ENCODE measurements around the gene KIAA1549. TPM values are rescaled to one million over a fixed set of nuclear protein-coding genes. Genes with fewer than 3 reads are reported as not detected.

KIAA1549 gene
- total and polyA plus RNA-seq, 3 donors from 2014 or later: 4.4 to 8.0 (median 7.4) TPM

DNA sequence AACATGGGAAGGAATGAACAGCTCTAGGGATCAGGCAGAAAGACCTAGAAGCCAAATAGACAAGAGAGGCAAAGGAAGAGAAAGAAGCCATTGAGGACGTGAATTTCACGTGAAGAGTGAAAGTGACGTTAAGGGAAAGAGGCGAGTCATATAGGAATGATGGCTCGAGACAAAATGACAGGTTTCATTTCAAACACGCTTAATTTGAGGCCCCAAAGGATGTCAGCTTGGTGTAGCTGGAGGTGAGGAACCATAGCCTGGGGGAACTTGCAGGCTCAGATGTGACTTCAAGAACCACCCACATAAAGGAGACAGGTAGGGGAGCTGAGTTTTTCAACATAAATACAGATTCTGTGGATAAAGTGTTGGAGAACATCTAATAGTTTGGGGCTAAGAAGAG, 98.9 kb downstream of the KIAA1549 start:
- H3K9me3 ChIP-seq: no peaks in the 10 kb centered on the region
- intact Hi-C loops (cut with DNase I; ENCODE audit: low total_unique reads): loop anchor here (10.0 kb wide), 1 partner anchor 103 kb away; the partner anchor contains the start of gene KIAA1549
- no peak for DNase-seq
- no peak overlapping the region for H3K4me3 ChIP-seq
- no peaks in the 10 kb centered on the region for H3K4me1 ChIP-seq
- TF ChIP-seq, protein P1, sequence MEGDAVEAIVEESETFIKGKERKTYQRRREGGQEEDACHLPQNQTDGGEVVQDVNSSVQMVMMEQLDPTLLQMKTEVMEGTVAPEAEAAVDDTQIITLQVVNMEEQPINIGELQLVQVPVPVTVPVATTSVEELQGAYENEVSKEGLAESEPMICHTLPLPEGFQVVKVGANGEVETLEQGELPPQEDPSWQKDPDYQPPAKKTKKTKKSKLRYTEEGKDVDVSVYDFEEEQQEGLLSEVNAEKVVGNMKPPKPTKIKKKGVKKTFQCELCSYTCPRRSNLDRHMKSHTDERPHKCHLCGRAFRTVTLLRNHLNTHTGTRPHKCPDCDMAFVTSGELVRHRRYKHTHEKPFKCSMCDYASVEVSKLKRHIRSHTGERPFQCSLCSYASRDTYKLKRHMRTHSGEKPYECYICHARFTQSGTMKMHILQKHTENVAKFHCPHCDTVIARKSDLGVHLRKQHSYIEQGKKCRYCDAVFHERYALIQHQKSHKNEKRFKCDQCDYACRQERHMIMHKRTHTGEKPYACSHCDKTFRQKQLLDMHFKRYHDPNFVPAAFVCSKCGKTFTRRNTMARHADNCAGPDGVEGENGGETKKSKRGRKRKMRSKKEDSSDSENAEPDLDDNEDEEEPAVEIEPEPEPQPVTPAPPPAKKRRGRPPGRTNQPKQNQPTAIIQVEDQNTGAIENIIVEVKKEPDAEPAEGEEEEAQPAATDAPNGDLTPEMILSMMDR (IDR thresholded peaks at IDR 0.05): no peak
- TF ChIP-seq POLR2A (IDR thresholded peaks at IDR 0.05): no peak
- 91 to 93% methylated on average over 6 of the region's 6 CpGs for WGBS, 2 donors
- H3K27me3 ChIP-seq: no peaks in the 10 kb centered on the region
- H3K27ac ChIP-seq: no peak overlapping the region
- H3K36me3 ChIP-seq (ENCODE audit: low read depth, missing control alignments): no peaks in the 10 kb centered on the region

- no peak overlapping the region for H3K4me3 ChIP-seq
- WGBS, 2 donors: 58 to 67% methylated on average over 6 of the region's 6 CpGs
- DNase-seq: no peak
- no peaks in the 10 kb centered on the region for H3K4me1 ChIP-seq
- no peak for TF ChIP-seq POLR2A (IDR thresholded peaks at IDR 0.05)
- TF ChIP-seq, protein P1 (IDR thresholded peaks at IDR 0.05): no peak
- no peaks in the 10 kb centered on the region for H3K27me3 ChIP-seq
- H3K27ac ChIP-seq: no peak overlapping the region
- no peaks in the 10 kb centered on the region for H3K36me3 ChIP-seq (ENCODE audit: low read depth, missing control alignments)
- H3K9me3 ChIP-seq: no peaks in the 10 kb centered on the region
- intact Hi-C loops (cut with DNase I; ENCODE audit: low total_unique reads): loop anchor here (10.0 kb wide), 1 partner anchor 103 kb away; the partner anchor contains the start of gene KIAA1549
Observed at GRCh38 chr7:138881579-138882188, 99.5 kb downstream of the KIAA1549 start.

DNA sequence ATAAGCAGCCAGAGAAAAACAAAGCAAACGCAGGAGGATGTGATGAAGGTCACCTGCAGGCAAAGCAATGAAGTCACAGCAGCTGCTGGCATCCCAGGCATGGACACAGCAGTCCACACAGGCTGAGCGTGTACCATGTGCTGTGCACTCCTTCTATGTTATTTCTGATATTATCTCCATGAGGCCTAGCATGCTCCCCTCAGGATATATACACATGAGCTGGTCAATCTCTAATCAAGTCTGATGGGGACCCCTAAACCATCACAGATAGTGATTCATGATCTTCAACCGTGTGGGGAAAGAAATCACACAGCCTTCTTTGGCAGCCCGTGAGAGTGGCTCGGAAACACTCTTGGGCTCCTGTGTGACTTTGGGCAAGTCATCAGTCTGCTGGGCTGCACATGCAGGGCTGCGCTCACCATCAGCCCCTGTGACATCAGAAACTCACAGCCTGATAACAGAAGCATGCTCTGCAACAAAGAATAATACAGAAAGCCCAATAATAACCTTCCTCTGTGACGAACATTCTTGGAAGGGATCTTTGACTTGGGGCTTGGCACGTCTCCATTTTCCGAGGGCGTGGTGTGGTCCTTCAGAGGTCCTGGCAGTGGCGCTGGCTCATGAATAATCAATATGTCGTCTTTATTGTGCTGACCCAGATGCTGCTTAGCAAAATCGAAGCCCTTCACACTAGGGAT, 100.2 kb downstream of the KIAA1549 start:
- 75 to 83% methylated on average over 13 of the region's 13 CpGs for WGBS, 2 donors
- H3K4me1 ChIP-seq: no peaks in the 10 kb centered on the region
- no peaks in the 10 kb centered on the region for H3K36me3 ChIP-seq (ENCODE audit: low read depth, missing control alignments)
- H3K27me3 ChIP-seq: no peaks in the 10 kb centered on the region
- intact Hi-C loops (cut with DNase I; ENCODE audit: low total_unique reads): loop anchor here (10.0 kb wide), 1 partner anchor 104 kb away; the partner anchor contains the start of gene KIAA1549
- TF ChIP-seq POLR2A (IDR thresholded peaks at IDR 0.05): no peak
- TF ChIP-seq, protein P1 (IDR thresholded peaks at IDR 0.05): no peak
- H3K9me3 ChIP-seq: no peaks in the 10 kb centered on the region
- DNase-seq: no peak
- no peak overlapping the region for H3K4me3 ChIP-seq
- H3K27ac ChIP-seq: no peak overlapping the region

DNA sequence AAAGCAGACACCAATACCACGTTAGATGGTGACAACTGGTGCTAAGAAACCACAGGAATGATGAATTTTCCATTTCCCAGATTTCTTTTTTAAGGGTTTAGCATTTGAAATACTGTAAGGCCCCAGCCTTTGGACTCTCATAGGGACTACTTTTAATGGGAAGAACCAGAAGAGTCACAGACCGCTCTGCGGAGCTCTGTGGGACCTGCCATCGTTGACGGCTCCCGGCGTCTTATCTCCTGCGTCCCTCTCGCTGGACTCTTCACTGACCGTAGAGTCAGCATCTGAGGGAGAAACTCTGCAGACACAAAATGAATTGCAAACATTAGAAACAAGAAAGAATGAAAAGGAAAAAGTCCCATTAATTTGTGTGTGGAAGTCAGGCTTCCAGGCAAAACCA, 101.8 kb downstream of the KIAA1549 start:
- Histone ChIP-seq H3K4me3 (no peak overlapping the region), H3K9me3 (no peaks in the 10 kb centered on the region), H3K4me1 (no peaks in the 10 kb centered on the region), H3K36me3 (ENCODE audit: low read depth, missing control alignments) (no peaks in the 10 kb centered on the region), H3K27me3 (no peaks in the 10 kb centered on the region), H3K27ac (no peak overlapping the region)
- no peak for DNase-seq
- WGBS, 2 donors: 94 to 96% methylated on average over 10 of the region's 10 CpGs
- no peak for TF ChIP-seq POLR2A (IDR thresholded peaks at IDR 0.05)
- TF ChIP-seq, protein P1 (IDR thresholded peaks at IDR 0.05): no peak
- intact Hi-C loops (cut with DNase I; ENCODE audit: low total_unique reads): no loop called here

Measured in testis (tissue), 3 donors.